Measurements from ENCODE around the gene BTAF1.

BTAF1 gene

DNA sequence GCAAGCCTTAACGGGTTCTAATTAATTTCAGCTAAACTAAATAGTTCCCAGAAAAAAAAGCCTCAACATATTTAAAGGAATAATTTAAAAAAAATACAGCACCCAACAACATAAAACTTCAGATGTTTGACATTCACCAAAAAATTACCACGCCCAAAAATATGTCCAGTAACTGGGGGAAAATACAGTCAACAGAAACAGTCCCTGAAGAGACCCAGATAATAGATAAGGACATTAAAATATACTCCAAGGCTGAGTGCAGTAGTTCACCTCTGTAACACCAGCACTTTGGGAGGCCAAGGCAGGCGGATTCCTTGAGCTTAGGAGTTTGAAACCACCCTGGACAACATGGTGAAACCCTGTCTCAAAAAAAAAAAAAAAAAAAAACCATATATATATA lies 78.0 kb downstream of the BTAF1 start:
- H3K4me3 ChIP-seq (ENCODE audit: low read depth, low read length) = no peak overlapping the region
- TF ChIP-seq, protein P1, sequence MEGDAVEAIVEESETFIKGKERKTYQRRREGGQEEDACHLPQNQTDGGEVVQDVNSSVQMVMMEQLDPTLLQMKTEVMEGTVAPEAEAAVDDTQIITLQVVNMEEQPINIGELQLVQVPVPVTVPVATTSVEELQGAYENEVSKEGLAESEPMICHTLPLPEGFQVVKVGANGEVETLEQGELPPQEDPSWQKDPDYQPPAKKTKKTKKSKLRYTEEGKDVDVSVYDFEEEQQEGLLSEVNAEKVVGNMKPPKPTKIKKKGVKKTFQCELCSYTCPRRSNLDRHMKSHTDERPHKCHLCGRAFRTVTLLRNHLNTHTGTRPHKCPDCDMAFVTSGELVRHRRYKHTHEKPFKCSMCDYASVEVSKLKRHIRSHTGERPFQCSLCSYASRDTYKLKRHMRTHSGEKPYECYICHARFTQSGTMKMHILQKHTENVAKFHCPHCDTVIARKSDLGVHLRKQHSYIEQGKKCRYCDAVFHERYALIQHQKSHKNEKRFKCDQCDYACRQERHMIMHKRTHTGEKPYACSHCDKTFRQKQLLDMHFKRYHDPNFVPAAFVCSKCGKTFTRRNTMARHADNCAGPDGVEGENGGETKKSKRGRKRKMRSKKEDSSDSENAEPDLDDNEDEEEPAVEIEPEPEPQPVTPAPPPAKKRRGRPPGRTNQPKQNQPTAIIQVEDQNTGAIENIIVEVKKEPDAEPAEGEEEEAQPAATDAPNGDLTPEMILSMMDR (IDR thresholded peaks at IDR 0.05; ENCODE audit: borderline replicate concordance, insufficient read depth, low read depth, low read length) = no peak

DNA sequence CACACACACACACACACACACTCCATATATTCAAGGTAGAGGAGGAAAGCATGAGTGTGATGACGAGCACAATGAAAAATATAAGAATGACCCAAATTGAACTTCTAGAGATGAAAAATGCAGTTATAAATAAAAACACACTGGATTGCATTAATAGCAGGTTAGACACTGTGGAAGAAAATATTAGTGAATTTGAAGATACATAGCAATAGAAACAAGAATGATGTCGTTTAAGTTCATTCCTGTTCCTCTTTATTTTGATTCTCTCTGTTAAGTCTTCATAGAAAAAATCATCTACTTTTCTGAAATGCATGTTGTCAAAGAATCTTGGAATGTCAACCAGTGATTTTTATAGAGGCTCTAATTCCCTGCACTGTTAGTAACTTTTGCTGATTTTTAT lies 78.4 kb downstream of the BTAF1 start:
- TF ChIP-seq, protein P1 (IDR thresholded peaks at IDR 0.05; ENCODE audit: borderline replicate concordance, insufficient read depth, low read depth, low read length) = no peak
- H3K4me3 ChIP-seq (ENCODE audit: low read depth, low read length) = no peak overlapping the region

DNA sequence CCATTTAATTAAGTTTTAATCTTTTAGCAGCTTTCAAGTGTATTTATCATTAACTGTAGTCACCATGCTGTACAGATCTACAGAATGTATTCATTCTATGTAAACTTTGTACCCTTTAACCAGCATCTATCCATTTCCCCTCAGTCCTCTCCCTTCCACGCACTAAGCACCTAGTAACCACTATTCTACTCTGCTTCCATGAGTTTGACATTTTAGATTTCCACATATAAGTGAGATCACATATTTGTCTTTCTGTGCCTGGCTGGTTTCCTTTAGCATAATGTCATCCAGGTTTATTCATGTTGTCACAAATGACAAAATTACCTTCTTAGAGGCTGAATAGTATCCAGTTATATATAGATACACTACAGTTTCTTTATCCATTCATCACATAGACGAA lies 79.7 kb downstream of the BTAF1 start:
- H3K4me3 ChIP-seq (ENCODE audit: low read depth, low read length) = no peak overlapping the region
- TF ChIP-seq, protein P1 (IDR thresholded peaks at IDR 0.05; ENCODE audit: borderline replicate concordance, insufficient read depth, low read depth, low read length) = no peak

DNA sequence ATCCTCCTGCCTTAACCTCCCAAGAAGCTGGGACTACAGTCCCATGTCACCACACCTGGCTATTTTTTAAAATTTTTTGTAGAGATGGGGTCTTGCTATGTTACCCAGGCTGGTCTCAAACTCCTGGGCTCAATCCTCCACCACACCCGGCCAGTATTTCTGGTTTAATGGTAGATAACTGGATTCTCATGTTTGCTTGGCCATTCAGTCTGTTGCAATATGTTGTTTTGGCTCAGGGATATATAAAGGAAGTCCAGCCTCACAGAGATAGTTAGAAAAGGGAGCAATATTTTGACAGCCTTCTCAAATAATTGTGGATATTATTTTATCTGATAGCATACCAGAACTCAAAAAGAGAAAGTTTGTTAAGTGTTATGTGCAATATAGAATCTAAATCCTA lies 82.4 kb downstream of the BTAF1 start:
- TF ChIP-seq, protein P1 (IDR thresholded peaks at IDR 0.05; ENCODE audit: borderline replicate concordance, insufficient read depth, low read depth, low read length) = no peak
- no peak overlapping the region for H3K4me3 ChIP-seq (ENCODE audit: low read depth, low read length)

DNA sequence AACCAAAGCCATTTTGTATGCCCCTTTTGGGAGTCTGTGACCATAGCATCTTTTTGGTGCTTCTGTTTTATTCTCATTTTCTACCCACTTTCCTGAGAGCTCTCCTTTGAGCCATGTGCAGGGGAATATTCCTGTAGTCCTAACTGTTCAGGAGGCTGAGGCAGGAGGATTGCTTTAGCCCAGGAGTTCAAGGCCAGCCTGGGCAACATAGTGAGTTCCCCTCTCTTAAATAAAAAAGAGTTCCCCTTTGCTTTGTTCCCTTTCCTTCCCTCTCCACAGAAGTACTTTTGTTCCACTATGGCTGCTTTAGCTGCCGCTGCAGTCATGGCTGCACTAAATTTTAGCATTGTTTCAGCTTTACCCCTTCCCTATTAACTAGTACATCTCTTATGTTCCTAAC lies 85.9 kb downstream of the BTAF1 start:
- TF ChIP-seq, protein P1 (IDR thresholded peaks at IDR 0.05; ENCODE audit: borderline replicate concordance, insufficient read depth, low read depth, low read length) = no peak
- no peak overlapping the region for H3K4me3 ChIP-seq (ENCODE audit: low read depth, low read length)

DNA sequence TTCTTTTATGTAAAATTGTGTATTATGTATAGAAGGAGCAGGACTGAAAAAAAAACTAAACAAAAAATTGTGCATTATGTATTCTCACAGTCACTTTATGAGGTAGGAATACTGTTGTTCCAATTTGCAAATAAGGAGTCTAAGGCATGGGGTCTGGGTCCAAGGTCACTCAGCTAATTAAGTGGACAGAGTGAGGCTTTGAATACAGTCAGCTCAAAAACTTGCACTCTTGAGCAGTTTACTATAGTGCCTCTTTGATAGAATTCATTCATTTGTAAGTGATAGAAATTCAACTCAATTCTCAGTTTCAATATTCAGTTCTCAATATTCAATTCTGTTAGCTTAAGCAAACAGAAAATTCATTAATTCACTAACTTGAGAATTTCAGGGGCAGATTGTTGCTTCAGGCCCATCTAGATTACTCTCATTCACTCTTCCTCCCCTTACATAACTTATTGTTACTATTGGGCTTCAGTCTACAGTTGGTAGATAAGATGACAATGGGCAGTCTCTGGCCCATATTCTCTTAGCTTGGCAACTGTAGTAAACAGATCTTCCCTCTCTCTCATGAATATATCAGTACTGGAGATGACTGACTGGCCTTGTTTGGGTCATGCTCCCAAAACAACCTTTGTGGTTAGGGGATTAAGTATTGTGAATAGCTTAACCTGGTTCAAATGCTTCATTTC lies 86.6 kb downstream of the BTAF1 start:
- TF ChIP-seq, protein P1 (IDR thresholded peaks at IDR 0.05; ENCODE audit: borderline replicate concordance, insufficient read depth, low read depth, low read length) = no peak

DNA sequence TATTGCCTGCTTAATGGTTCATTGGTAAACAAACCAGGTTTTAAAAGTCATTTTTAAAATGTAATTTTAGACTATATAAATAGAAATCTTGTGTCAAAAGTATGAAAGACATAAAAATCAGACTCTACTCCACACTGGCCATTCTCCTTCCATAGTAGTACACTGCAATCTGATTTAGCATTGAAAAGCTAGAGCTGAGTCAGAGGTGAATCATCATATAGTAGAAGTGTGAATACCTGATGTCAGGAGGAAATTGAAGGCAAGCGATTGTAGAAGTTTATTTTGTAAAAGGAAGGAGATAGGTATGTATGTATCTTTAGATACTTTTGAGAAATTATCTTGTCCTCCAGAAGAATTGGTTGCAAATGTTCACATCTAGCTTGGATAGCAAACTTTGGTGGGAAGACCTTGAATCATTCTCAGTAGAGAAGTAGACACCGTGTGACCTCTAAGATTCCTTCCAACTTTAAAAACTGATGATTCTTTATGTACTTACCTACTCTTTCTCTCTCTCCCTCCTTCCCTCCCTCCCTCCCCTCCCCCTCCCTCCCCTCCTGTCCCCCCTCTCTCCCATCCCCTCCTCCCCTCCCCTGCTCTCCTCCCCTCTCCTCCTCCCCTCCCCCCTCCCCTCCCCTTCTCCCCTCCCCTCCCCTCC lies 88.1 kb downstream of the BTAF1 start:
- TF ChIP-seq, protein P1 (IDR thresholded peaks at IDR 0.05; ENCODE audit: borderline replicate concordance, insufficient read depth, low read depth, low read length) = no peak
- no peak overlapping the region for H3K4me3 ChIP-seq (ENCODE audit: low read depth, low read length)

More for the DNA sequence above, 86.6 kb downstream of the BTAF1 start:
- no peak overlapping the region for H3K4me3 ChIP-seq (ENCODE audit: low read depth, low read length)
